GM21528 (cell line): ENCODE data around the gene GRIA4.
"Not testable (repeated sequence)": the region's sequence is repeated elsewhere in the genome, so short reads cannot be mapped to it uniquely, and the experiment has no call there.

ENCODE experiments used
- ATAC-seq: cut with Tn5 transposase; IDR thresholded peaks from one replicate; pipeline ENCODE4 v1.9.1; 2021; ENCODE audit warnings: mild to moderate bottlenecking, moderate library complexity; ENCODE audit not compliant: unreplicated experiment, low FRiP score

The GRIA4 gene

DNA sequence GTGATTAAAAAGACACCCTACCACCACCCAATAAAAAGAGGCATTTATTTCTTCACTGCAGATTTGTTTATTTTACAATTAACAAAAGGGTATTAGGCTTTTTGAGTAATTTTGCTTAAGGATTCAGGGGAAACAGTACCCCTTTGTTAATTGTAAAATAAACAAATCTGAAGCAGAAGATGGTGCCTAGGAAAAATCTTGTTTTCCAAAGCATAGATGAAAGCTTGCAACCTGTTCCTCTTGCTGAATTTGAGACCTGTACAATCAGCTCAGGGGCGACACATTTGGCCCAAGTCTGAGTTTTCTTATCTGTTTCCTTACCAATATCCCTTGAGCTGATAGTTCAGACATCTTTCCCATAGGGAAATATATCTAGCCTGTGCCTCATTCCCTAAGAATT, 171.9 kb downstream of the GRIA4 start:
- no peak for ATAC-seq

DNA sequence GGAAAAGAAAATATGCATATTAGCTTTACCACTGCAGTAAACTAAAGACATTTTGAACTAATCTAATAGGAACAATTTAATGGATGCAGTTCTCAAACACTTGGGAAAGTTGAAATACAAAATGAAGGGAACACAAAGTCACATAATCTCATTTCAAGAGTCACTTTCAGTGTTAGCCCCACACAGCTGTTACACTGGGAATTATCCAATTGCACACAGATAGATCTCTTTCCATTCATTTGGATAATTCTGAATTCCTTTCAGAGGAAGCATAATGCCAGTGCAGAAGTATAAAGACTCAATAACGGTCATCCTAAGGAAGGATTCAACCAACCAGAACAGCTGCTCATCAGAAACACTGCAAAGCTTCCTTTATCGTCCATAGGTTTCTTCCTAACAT, 173.3 kb downstream of the GRIA4 start:
- no peak for ATAC-seq

GRCh38 chr11:105785850-105786249, 176.0 kb downstream of the GRIA4 start:
- not testable (repeated sequence) for ATAC-seq

- ATAC-seq: no peak
These were observed 176.9 kb downstream of the GRIA4 start for GRCh38 chr11:105786741-105787140.

- no peak for ATAC-seq
These were observed 179.9 kb downstream of the GRIA4 start for GRCh38 chr11:105789579-105790420.

DNA sequence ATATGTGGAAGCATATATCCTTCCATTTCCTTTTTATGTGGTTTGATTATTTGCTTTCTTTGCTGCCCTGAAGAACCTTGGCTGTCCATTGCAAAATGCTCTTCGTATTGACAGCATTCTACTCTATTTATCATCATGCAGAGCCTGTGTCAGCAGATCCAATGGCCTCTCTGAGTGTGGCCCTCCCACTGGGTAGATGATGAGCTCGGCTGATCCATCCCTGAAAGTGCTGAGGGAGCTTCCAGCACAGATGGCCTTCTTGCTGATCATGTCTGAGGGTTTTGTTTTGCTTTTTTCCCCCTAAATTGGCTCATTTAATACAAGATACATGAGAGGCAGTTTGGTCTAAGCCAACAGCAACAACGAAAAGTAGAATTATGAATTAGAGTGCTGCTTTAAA, 181.0 kb downstream of the GRIA4 start:
- ATAC-seq: no peak

DNA sequence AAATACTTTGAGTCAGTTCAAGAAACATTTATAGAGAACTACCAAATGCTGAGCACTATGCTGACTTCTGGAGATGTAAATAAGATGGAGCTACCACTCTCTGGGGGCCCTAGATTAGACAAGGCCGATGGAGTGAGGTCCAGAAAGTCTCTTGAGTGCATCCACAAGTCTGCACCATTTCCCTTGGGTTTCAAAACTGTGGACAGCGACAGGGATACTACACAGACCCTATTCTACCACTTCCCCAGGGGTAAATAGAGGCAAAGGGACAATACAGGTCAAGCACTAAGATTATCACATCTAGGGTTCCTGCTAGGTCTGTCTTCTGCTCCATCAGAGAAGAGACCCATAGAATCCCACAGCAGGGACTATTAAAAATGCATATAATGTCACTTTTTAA, 183.2 kb downstream of the GRIA4 start:
- ATAC-seq: no peak

GRCh38 chr11:105799263-105799662, 189.4 kb downstream of the GRIA4 start:
- ATAC-seq: no peak

DNA sequence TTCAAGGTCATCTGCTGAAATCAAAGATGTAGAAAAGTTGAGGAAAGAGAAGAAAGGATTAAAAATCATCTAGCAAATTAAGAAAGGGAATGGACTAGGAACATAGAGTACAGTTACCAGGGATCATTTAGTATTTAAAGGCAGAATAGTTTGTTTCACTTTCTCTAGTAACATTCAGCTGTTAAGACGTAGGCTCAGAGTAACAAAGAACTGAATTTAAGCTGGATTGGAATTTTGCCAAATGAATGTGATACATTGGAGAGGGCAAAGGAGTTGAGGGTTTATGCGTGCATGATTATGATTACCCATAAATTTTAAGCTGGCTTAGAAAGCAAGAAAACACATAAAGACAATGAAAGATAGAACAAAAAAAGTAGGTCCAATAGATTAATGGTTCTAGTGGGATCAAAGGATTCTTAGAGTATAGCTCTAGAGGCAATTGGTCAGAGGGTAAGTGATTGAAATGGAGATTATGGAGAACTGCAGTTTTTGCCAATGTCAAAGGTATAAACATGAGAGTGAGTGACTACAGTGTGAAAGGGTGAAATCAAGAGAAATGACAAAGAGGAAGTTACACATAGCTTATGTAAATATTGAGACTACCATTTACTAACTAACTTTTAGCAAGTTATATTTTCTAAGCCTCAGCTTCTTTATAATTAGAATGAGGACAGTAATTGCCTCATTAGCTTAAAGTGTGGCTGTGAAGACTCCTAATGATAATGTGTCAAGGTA, 190.0 kb downstream of the GRIA4 start:
- no peak for ATAC-seq

- no peak for ATAC-seq
These were observed 192.5 kb downstream of the GRIA4 start for GRCh38 chr11:105802390-105802789.

GRCh38 chr11:105811242-105811641, 201.4 kb downstream of the GRIA4 start:
- no peak for ATAC-seq

- ATAC-seq: no peak
These were observed 211.5 kb downstream of the GRIA4 start for GRCh38 chr11:105821372-105821771.

DNA sequence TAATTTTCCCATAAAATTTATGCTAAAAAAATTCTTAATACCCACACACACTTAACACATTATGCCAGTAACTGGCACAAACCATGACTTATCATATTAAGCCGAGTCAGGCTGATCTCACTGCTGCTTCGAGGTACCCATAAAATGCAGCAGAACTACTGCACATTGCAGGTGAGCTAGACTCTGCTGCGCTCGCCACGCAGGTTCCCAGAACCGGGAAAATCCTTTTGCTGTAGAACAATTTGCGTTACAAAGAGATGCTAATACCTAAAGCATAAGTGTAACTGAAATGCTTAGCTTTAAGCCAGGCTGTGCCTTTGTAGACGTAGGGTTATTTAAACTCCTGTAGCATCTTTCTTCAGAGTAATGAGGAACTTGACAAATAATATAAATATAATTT, 211.9 kb downstream of the GRIA4 start:
- ATAC-seq: no peak

GRCh38 chr11:105823495-105824033, 213.7 kb downstream of the GRIA4 start:
- ATAC-seq: no peak

DNA sequence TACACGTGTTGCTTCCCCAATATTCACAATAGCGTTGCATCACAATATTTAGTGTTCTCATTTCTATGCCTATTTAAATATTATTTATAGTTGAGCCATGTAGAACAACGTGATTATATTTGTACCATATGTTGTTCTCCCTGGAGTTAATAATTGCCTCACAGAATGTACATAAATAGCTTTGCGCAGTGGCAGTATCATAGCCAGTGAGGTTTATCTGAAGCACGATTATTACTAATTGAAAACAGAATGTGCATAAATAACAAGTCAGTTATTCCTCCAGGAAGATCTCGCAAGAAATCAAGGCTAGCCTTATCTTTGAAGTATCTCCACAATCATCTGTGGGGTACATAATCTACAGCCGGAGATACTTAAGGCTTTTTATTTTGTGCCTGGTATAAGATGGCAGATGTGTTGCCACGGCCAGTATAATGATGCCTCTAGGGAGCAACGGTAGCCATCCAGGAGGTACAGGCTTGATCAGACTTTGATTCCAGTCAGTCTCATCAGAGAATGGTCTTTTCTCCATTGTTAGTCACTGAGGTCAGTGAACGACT, 214.7 kb downstream of the GRIA4 start:
- no peak for ATAC-seq

DNA sequence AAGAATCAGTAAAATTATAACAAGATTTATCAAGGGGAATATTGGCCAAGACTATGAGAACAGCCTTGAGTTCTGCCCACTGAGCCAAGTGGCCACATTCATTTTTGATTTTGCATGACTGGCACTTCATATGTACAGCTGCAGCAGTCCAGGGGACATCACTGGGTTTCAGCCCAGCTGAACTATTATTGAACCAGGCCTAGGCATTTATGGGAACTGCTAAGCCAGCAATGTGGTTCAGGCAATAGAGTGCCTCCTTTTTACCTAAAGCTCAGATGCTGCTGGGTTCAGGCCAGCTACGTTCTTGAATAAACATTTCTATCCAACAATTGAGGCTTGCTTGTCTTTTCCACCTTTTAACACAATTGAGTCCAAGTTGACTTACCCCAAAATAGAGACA, 215.3 kb downstream of the GRIA4 start:
- no peak for ATAC-seq

DNA sequence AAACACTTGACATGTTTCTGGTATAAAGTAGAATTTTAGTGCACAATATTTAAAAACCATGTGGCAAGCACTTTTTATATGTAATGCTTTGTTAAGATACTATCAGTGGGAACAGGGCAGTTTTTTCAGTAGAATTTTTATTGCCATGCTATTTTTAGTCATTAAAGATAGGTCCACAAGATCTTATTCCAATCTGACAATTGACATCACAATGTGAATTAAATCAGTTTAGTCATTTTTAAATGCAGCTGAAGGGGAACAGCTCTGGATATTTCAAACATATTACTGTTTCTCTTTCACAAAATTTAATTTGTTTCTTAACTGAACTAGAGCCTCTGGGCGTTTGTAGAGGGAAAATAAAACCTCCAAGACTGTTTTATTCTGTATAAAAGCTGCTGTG, 218.0 kb downstream of the GRIA4 start:
- no peak for ATAC-seq

DNA sequence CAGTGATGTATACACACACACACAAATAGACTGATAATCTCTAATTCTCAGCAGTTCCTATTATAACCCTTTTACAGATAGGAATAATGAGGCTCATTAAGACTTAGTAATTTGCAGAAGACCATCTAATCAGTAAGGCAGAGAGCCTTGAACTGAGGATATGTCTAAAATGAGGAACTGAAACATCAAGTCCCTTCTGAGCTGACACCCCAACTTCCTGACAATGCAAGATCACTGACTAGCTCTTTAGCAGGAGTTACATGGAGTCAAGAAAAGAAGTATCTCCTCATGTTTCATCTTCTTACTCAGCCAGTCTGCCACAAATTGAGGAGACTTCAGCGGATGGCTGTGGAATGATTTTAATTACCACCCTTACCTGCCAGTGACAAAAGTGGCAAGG, 219.2 kb downstream of the GRIA4 start:
- ATAC-seq: peak; percentile 99

- ATAC-seq: no peak
These were observed 224.6 kb downstream of the GRIA4 start for GRCh38 chr11:105834461-105834860.

DNA sequence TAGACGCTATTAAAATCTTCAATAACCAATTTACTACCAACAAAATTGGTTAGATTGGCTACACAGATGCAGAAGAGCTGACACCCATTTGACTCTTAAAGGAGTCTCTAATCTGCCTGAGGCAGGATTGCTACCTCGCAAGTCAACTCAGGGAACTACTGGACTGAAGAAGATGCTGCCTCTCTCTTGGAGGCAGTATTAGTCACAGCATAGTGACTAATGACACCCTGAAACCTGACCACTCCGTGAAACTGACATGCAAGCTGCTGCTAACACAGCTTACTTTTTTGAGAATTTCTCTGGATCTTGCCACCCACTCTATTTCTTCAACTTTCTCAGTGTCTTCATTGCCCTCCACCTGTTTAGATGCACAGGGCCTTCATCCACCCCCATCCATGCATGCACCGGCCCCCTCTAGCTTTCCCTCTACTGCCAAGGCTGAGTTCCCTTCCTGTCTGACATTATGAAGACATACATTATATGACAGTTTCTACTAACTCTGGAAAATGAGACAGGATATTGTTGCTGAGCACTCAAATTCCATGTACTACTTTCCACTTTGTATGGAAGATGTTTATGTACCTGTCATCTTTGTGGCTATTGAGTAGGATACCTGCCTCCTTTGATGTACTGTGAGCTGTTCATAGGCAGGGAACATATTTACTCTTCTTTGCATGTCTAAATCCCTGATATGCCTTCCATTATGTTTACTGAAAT, 229.0 kb downstream of the GRIA4 start:
- no peak for ATAC-seq

DNA sequence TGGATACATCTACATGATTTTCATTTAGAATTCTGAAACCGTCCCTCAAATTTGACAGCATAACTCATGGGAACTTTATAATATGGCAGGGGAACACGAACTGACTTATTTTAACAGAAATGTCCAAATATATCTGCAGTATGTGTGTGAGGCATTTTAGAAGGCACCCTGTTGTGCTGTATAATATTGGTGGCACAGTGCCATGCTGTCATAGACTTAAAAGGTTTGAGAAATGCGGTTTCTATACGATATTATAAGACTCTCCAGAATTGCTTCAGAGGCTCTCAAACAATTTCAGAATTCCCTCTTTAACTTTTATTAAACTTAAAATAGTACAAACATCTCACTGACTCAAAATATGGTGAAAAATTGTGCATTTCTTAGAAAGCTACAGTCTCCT, 230.5 kb downstream of the GRIA4 start:
- ATAC-seq: no peak
